Endodermal cell (in vitro differentiated cells): ENCODE measurements around the gene SCART1. TPM values are rescaled to one million over a fixed set of nuclear protein-coding genes. Genes with fewer than 3 reads are reported as not detected.

Experiments
- DNase-seq: peaks from one replicate; pipeline ENCODE4 v3.0.0-alpha.2; 2017
- H3K27ac ChIP-seq: 2 replicates; pipeline ENCODE4 v1.5.1; 2013; ENCODE audit warnings: mild to moderate bottlenecking, low read depth, low read length, moderate library complexity
- H3K27me3 ChIP-seq: 2 replicates; pipeline ENCODE4 v1.6.1; 2013; ENCODE audit warnings: mild to moderate bottlenecking, low read length, moderate library complexity; ENCODE audit not compliant: insufficient read depth, control insufficient read depth, poor library complexity, severe bottlenecking
- H3K36me3 ChIP-seq: 2 replicates; pipeline ENCODE4 v1.7.0; 2013; ENCODE audit warnings: mild to moderate bottlenecking, low read length, moderate library complexity; ENCODE audit not compliant: control insufficient read depth, insufficient read depth
- H3K4me1 ChIP-seq: one replicate; pipeline ENCODE4 v1.7.0; 2013; ENCODE audit warnings: low read length; ENCODE audit not compliant: control insufficient read depth, insufficient read depth
- H3K4me3 ChIP-seq: 2 replicates; pipeline ENCODE4 v1.5.1; 2013; ENCODE audit warnings: mild to moderate bottlenecking, low read length, moderate library complexity
- H3K9ac ChIP-seq: 2 replicates; pipeline ENCODE4 v1.6.1; 2013; ENCODE audit warnings: mild to moderate bottlenecking, low read length, moderate library complexity; ENCODE audit not compliant: poor library complexity, severe bottlenecking; ENCODE audit errors: extremely low read depth
- H3K9me3 ChIP-seq: 2 replicates; pipeline ENCODE4 v1.6.1; 2013; ENCODE audit warnings: mild to moderate bottlenecking, low read length, moderate library complexity; ENCODE audit not compliant: control insufficient read depth
- H3K27ac Mint-ChIP-seq: 2 replicates; pipeline ENCODE4 v1.8.0; 2020; ENCODE audit warnings: mixed read lengths
- H3K27me3 Mint-ChIP-seq: 2 replicates; pipeline ENCODE4 v1.8.0; 2021; ENCODE audit warnings: mild to moderate bottlenecking, mixed read lengths; ENCODE audit not compliant: insufficient read depth
- H3K36me3 Mint-ChIP-seq: 2 replicates; pipeline ENCODE4 v1.8.0; 2020; ENCODE audit warnings: low read depth, mixed read lengths
- H3K4me1 Mint-ChIP-seq: 2 replicates; pipeline ENCODE4 v1.8.0; 2020; ENCODE audit warnings: mixed read lengths
- H3K4me3 Mint-ChIP-seq: 2 replicates; pipeline ENCODE4 v1.8.0; 2020; ENCODE audit warnings: mild to moderate bottlenecking, moderate library complexity, mixed read lengths
- H3K9me3 Mint-ChIP-seq: 2 replicates; pipeline ENCODE4 v1.8.0; 2020; ENCODE audit warnings: mild to moderate bottlenecking, mixed read lengths
- WGBS, 2 experiments: methylation state at CpG; one replicate each; pipeline versions ENCODE4 v1.1.5 to v1.1.7; 2013; ENCODE audit warnings: missing lambda C conversion rate in 2 of 2, mixed read lengths in 1 of 2; ENCODE audit not compliant: insufficient coverage in 1 of 2, insufficient read length in 1 of 2; 5-methylcytosine and 5-hydroxymethylcytosine counted together
- total RNA-seq, 2 donors: library from RNA; stranded (reverse); fragmentation: NEBNext Ultra II Directional in 1 of 2; extraction: Animal tissue kit (Norgen Biotek cat#: 25700) in 1 of 2; gene quantifications; 2 replicates in 1 of 2; 3 replicates in 1 of 2; pipeline ENCODE4 v1.2.1, GENCODE V29; 2021
- TF ChIP-seq, protein P1 (sequence below): fragments of 200-600 bp; sonication (generic); conservative IDR thresholded peaks from 2 replicates; pipeline ENCODE4 v1.5.0; 2021; ENCODE audit warnings: antibody characterized with exemption, mild to moderate bottlenecking

Gene SCART1
- total RNA-seq, 2 donors from 2014 or later, result 0.37 to 0.80 TPM

DNA sequence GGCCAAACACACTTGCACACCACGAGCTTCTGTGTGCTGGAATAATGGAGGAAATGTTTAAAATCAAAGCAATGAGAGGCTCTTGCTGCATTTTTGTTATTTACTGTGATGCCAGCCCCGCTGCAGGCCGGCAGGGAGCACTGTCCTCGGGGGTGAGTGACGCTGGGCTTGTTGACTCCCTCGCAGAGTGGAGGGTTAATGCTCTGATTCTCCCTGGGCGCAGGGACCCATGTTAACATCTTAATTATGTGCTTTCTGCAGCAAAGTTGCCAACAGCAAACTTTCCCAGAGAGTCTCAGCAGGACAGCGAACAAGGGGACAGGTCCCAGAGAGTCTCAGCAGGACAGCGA, 22.9 kb downstream of the SCART1 start:
- no peaks in the 10 kb centered on the region for H3K4me1 Mint-ChIP-seq
- no peak overlapping the region for H3K4me3 ChIP-seq
- H3K27ac ChIP-seq, result no peak overlapping the region
- no peak overlapping the region for H3K4me3 Mint-ChIP-seq
- no peaks in the 10 kb centered on the region for H3K27me3 ChIP-seq
- H3K27ac Mint-ChIP-seq, result no peak overlapping the region
- no peaks in the 10 kb centered on the region for H3K36me3 Mint-ChIP-seq
- TF ChIP-seq, protein P1, sequence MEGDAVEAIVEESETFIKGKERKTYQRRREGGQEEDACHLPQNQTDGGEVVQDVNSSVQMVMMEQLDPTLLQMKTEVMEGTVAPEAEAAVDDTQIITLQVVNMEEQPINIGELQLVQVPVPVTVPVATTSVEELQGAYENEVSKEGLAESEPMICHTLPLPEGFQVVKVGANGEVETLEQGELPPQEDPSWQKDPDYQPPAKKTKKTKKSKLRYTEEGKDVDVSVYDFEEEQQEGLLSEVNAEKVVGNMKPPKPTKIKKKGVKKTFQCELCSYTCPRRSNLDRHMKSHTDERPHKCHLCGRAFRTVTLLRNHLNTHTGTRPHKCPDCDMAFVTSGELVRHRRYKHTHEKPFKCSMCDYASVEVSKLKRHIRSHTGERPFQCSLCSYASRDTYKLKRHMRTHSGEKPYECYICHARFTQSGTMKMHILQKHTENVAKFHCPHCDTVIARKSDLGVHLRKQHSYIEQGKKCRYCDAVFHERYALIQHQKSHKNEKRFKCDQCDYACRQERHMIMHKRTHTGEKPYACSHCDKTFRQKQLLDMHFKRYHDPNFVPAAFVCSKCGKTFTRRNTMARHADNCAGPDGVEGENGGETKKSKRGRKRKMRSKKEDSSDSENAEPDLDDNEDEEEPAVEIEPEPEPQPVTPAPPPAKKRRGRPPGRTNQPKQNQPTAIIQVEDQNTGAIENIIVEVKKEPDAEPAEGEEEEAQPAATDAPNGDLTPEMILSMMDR, result no peak
- no peaks in the 10 kb centered on the region for H3K27me3 Mint-ChIP-seq
- peaks cover 20% of the 10 kb centered on the region for H3K9me3 ChIP-seq
- H3K4me1 ChIP-seq, result no peaks in the 10 kb centered on the region
- DNase-seq, result no peak
- H3K9me3 Mint-ChIP-seq, result peaks cover 51% of the 10 kb centered on the region
- no peak overlapping the region for H3K9ac ChIP-seq
- 75 to 76% methylated on average over 8 to 9 of the region's 9 CpGs for WGBS, 2 experiments
- no peaks in the 10 kb centered on the region for H3K36me3 ChIP-seq

DNA sequence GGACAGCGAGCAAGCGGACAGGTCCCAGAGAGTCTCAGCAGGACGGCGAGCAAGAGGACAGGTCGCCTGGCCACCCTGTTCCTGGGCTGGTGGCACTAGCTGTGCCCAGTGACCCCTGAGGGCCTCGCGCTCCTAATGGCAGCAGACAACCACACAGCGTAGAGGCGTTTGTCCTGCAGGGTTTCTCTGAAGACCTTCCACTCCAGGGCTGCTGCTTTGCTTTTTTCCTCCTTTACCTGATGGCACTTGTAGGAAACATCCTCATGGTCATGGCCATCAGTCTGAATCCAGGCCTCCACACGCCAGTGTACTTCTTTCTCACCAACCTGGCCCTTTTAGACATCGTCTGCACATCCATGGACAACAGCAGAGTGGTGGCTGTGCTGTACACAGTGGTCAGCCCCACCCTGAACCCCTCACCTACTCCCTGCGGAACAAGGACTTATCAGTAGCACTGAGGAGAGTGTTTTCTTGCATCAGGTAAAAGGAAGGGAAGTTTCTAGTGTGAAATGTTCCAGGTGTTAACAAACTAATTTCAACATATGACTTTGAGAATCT, 27.4 kb downstream of the SCART1 start:
- H3K27me3 ChIP-seq, result no peaks in the 10 kb centered on the region
- H3K4me1 Mint-ChIP-seq, result no peaks in the 10 kb centered on the region
- H3K9me3 Mint-ChIP-seq, result peaks cover 58% of the 10 kb centered on the region
- no peak overlapping the region for H3K4me3 ChIP-seq
- no peaks in the 10 kb centered on the region for H3K4me1 ChIP-seq
- no peak overlapping the region for H3K4me3 Mint-ChIP-seq
- H3K27me3 Mint-ChIP-seq, result no peaks in the 10 kb centered on the region
- DNase-seq, result no peak
- H3K36me3 Mint-ChIP-seq, result no peaks in the 10 kb centered on the region
- TF ChIP-seq, protein P1, result no peak
- H3K9ac ChIP-seq, result no peak overlapping the region
- 63 to 69% methylated on average over 10 to 12 of the region's 12 CpGs for WGBS, 2 experiments
- no peak overlapping the region for H3K27ac Mint-ChIP-seq
- H3K27ac ChIP-seq, result no peak overlapping the region
- H3K9me3 ChIP-seq, result peaks cover 35% of the 10 kb centered on the region
- H3K36me3 ChIP-seq, result no peaks in the 10 kb centered on the region

DNA sequence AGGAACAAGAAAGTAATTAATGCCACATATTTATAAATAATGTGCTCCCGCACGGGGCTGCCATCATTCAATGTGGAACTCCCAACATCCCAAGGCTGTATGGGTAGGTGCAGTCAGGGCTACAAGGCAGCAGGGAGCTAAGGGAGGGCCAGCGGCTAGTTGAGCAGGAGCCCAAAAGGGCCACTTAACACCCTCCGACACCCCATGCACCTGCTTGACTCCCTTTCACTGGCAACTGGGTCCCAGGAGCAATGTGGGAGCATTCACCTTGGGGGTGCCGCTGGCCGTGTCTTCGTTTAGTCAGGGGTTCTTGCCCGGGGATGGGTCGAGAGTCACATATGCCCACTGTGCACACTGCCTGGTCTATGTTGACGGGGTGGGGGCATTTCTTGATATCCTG, 27.9 kb downstream of the SCART1 start:
- Histone ChIP-seq H3K4me1 (no peaks in the 10 kb centered on the region), H3K9ac (no peak overlapping the region), H3K36me3 (no peaks in the 10 kb centered on the region), H3K9me3 (peaks cover 35% of the 10 kb centered on the region), H3K4me3 (no peak overlapping the region), H3K27ac (no peak overlapping the region), H3K27me3 (no peaks in the 10 kb centered on the region)
- Mint-ChIP-seq H3K4me3 (no peak overlapping the region), H3K27ac (no peak overlapping the region), H3K27me3 (no peaks in the 10 kb centered on the region), H3K4me1 (no peaks in the 10 kb centered on the region), H3K36me3 (no peaks in the 10 kb centered on the region), H3K9me3 (peaks cover 58% of the 10 kb centered on the region)
- 80 to 87% methylated on average over 5 to 10 of the region's 10 CpGs for WGBS, 2 experiments
- TF ChIP-seq, protein P1, result no peak
- DNase-seq, result no peak
